Activated T-cell treated with anti-CD3 and anti-CD28 coated beads, Interleukin-2, amount 50 U/mL, for 24 hours (primary cell): ENCODE results near the gene YAP1.

ENCODE experiments used
- DNase-seq: peaks from one replicate; pipeline ENCODE4 v3.0.0-alpha.2; 2020
- H3K27ac Mint-ChIP-seq: 2 replicates; pipeline ENCODE4 v1.8.0; 2020; ENCODE audit warnings: mild to moderate bottlenecking, mixed read lengths
- H3K27me3 Mint-ChIP-seq: 2 replicates; pipeline ENCODE4 v1.8.0; 2020; ENCODE audit warnings: mixed read lengths
- H3K36me3 Mint-ChIP-seq: 2 replicates; pipeline ENCODE4 v1.8.0; 2020; ENCODE audit warnings: low read depth, mixed read lengths
- H3K4me1 Mint-ChIP-seq: 2 replicates; pipeline ENCODE4 v1.8.0; 2020; ENCODE audit warnings: low read depth, mixed read lengths
- H3K4me3 Mint-ChIP-seq: 2 replicates; pipeline ENCODE4 v1.8.0; 2020; ENCODE audit warnings: mild to moderate bottlenecking, moderate library complexity, mixed read lengths
- H3K9me3 Mint-ChIP-seq: 2 replicates; pipeline ENCODE4 v1.8.0; 2020; ENCODE audit warnings: mixed read lengths

Gene YAP1

GRCh38 chr11:102109896-102110760 lies at the start of gene YAP1:
Gene YAP1, plus strand, starts transcription at chr11:102110447. Its CDS starts 402 bp downstream, at chr11:102110849.
- DNase-seq, result peak; percentile 78
- Mint-ChIP-seq H3K4me1 (peaks cover 15% of the 10 kb centered on the region), H3K36me3 (peaks cover 2% of the 10 kb centered on the region), H3K9me3 (no peaks in the 10 kb centered on the region), H3K27ac (peak within 1 kb of the TSS; percentile 80), H3K4me3 (peak within 1 kb of the TSS; percentile 84), H3K27me3 (peaks cover 62% of the 10 kb centered on the region)

GRCh38 chr11:102061276-102061675 lies 49.0 kb upstream of the YAP1 start:
- no peaks in the 10 kb centered on the region for H3K4me1 Mint-ChIP-seq
- no peak for DNase-seq
- no peak overlapping the region for H3K4me3 Mint-ChIP-seq
- no peak overlapping the region for H3K27ac Mint-ChIP-seq
- H3K36me3 Mint-ChIP-seq, result no peaks in the 10 kb centered on the region
- peaks cover 19% of the 10 kb centered on the region for H3K27me3 Mint-ChIP-seq
- no peaks in the 10 kb centered on the region for H3K9me3 Mint-ChIP-seq

- peaks cover 19% of the 10 kb centered on the region for H3K27me3 Mint-ChIP-seq
- H3K36me3 Mint-ChIP-seq, result no peaks in the 10 kb centered on the region
- H3K4me1 Mint-ChIP-seq, result no peaks in the 10 kb centered on the region
- no peak overlapping the region for H3K4me3 Mint-ChIP-seq
- no peak overlapping the region for H3K27ac Mint-ChIP-seq
- no peak for DNase-seq
- H3K9me3 Mint-ChIP-seq, result no peaks in the 10 kb centered on the region
Observed at GRCh38 chr11:102062106-102062505, 48.1 kb upstream of the YAP1 start.

GRCh38 chr11:102064316-102064715 lies 45.9 kb upstream of the YAP1 start:
- Mint-ChIP-seq H3K36me3 (no peaks in the 10 kb centered on the region), H3K9me3 (no peaks in the 10 kb centered on the region), H3K27me3 (peaks cover 16% of the 10 kb centered on the region), H3K27ac (no peak overlapping the region), H3K4me1 (no peaks in the 10 kb centered on the region), H3K4me3 (no peak overlapping the region)
- DNase-seq, result no peak

- Mint-ChIP-seq H3K4me1 (no peaks in the 10 kb centered on the region), H3K9me3 (peaks cover 21% of the 10 kb centered on the region), H3K27me3 (no peaks in the 10 kb centered on the region), H3K36me3 (no peaks in the 10 kb centered on the region), H3K27ac (no peak overlapping the region), H3K4me3 (no peak overlapping the region)
- DNase-seq, result no peak
Observed at GRCh38 chr11:102070766-102071165, 39.5 kb upstream of the YAP1 start.

GRCh38 chr11:102071497-102072472 lies 38.5 kb upstream of the YAP1 start:
- H3K4me3 Mint-ChIP-seq, result no peak overlapping the region
- H3K4me1 Mint-ChIP-seq, result no peaks in the 10 kb centered on the region
- no peaks in the 10 kb centered on the region for H3K36me3 Mint-ChIP-seq
- peaks cover 21% of the 10 kb centered on the region for H3K9me3 Mint-ChIP-seq
- no peak overlapping the region for H3K27ac Mint-ChIP-seq
- no peak for DNase-seq
- H3K27me3 Mint-ChIP-seq, result peaks cover under 1% of the 10 kb centered on the region

- H3K36me3 Mint-ChIP-seq, result no peaks in the 10 kb centered on the region
- no peaks in the 10 kb centered on the region for H3K4me1 Mint-ChIP-seq
- H3K4me3 Mint-ChIP-seq, result no peak overlapping the region
- no peak for DNase-seq
- no peak overlapping the region for H3K27ac Mint-ChIP-seq
- H3K9me3 Mint-ChIP-seq, result peaks cover 21% of the 10 kb centered on the region
- H3K27me3 Mint-ChIP-seq, result peaks cover 8% of the 10 kb centered on the region
Observed at GRCh38 chr11:102073253-102073652, 37.0 kb upstream of the YAP1 start.

- Mint-ChIP-seq H3K27ac (no peak overlapping the region), H3K36me3 (no peaks in the 10 kb centered on the region), H3K4me3 (no peak overlapping the region), H3K9me3 (no peaks in the 10 kb centered on the region), H3K27me3 (peaks cover 19% of the 10 kb centered on the region), H3K4me1 (no peaks in the 10 kb centered on the region)
- no peak for DNase-seq
Observed at GRCh38 chr11:102079625-102080024, 30.6 kb upstream of the YAP1 start.

- no peak overlapping the region for H3K4me3 Mint-ChIP-seq
- no peaks in the 10 kb centered on the region for H3K36me3 Mint-ChIP-seq
- H3K9me3 Mint-ChIP-seq, result no peaks in the 10 kb centered on the region
- peaks cover 24% of the 10 kb centered on the region for H3K27me3 Mint-ChIP-seq
- DNase-seq, result no peak
- H3K4me1 Mint-ChIP-seq, result no peaks in the 10 kb centered on the region
- no peak overlapping the region for H3K27ac Mint-ChIP-seq
Observed at GRCh38 chr11:102081313-102081712, 28.9 kb upstream of the YAP1 start.

- DNase-seq, result no peak
- H3K27ac Mint-ChIP-seq, result no peak overlapping the region
- H3K27me3 Mint-ChIP-seq, result peaks cover 11% of the 10 kb centered on the region
- H3K4me3 Mint-ChIP-seq, result no peak overlapping the region
- H3K36me3 Mint-ChIP-seq, result no peaks in the 10 kb centered on the region
- H3K4me1 Mint-ChIP-seq, result no peaks in the 10 kb centered on the region
- H3K9me3 Mint-ChIP-seq, result no peaks in the 10 kb centered on the region
Observed at GRCh38 chr11:102085864-102086551, 24.2 kb upstream of the YAP1 start.

- Mint-ChIP-seq H3K36me3 (no peaks in the 10 kb centered on the region), H3K4me3 (no peak overlapping the region), H3K9me3 (no peaks in the 10 kb centered on the region), H3K27me3 (peaks cover 6% of the 10 kb centered on the region), H3K27ac (no peak overlapping the region), H3K4me1 (no peaks in the 10 kb centered on the region)
- DNase-seq, result no peak
Observed at GRCh38 chr11:102097186-102097585, 13.1 kb upstream of the YAP1 start.

GRCh38 chr11:102099755-102100154 lies 10.5 kb upstream of the YAP1 start:
- Mint-ChIP-seq H3K27ac (no peak overlapping the region), H3K36me3 (no peaks in the 10 kb centered on the region), H3K9me3 (no peaks in the 10 kb centered on the region), H3K4me3 (no peak overlapping the region), H3K27me3 (peaks cover 8% of the 10 kb centered on the region), H3K4me1 (no peaks in the 10 kb centered on the region)
- DNase-seq, result no peak

GRCh38 chr11:102108734-102109440 lies 1.4 kb upstream of the YAP1 start:
- Mint-ChIP-seq H3K9me3 (no peaks in the 10 kb centered on the region), H3K27me3 (peaks cover 59% of the 10 kb centered on the region), H3K36me3 (peaks cover 2% of the 10 kb centered on the region), H3K4me3 (peak overlapping the region; percentile 84), H3K27ac (no peak overlapping the region), H3K4me1 (peaks cover 15% of the 10 kb centered on the region)
- DNase-seq, result no peak

- peaks cover 15% of the 10 kb centered on the region for H3K4me1 Mint-ChIP-seq
- no peak overlapping the region for H3K27ac Mint-ChIP-seq
- H3K4me3 Mint-ChIP-seq, result no peak overlapping the region
- H3K9me3 Mint-ChIP-seq, result no peaks in the 10 kb centered on the region
- peaks cover 63% of the 10 kb centered on the region for H3K27me3 Mint-ChIP-seq
- no peak for DNase-seq
- H3K36me3 Mint-ChIP-seq, result peaks cover 2% of the 10 kb centered on the region
Observed at GRCh38 chr11:102110761-102111010, 439 bp downstream of the YAP1 start.
